ENCODE measurements around the gene SPDEF. TPM values are rescaled to one million over a fixed set of nuclear protein-coding genes. Genes with fewer than 3 reads are reported as not detected.

The SPDEF gene
- total RNA-seq, 1 donor from 2014 or later: 0.11 TPM

GRCh38 chr6:34573567-34574183, 17.5 kb upstream of the SPDEF start:
- DNase-seq (no peak), ATAC-seq (ENCODE audit: low read depth) (no peak)
- Mint-ChIP-seq H3K27ac (no peak overlapping the region), H3K27me3 (no peaks in the 10 kb centered on the region), H3K9me3 (no peaks in the 10 kb centered on the region), H3K4me1 (no peaks in the 10 kb centered on the region), H3K36me3 (ENCODE audit: low read depth) (no peaks in the 10 kb centered on the region), H3K4me3 (no peak overlapping the region)
- no peak for TF ChIP-seq CTCF (IDR thresholded peaks at IDR 0.05)
- POLR2A ChIA-PET: interaction anchor here (0.6 kb wide), 1 partner anchor 146 kb away, joined by 5 read pairs; no protein-coding TSS in a partner anchor
- intact Hi-C loops (cut with micrococcal nuclease): no loop called here
- CTCF ChIA-PET: no interaction called here

GRCh38 chr6:34572585-34572984, 16.5 kb upstream of the SPDEF start:
- Mint-ChIP-seq H3K27ac (no peak overlapping the region), H3K4me1 (no peaks in the 10 kb centered on the region), H3K36me3 (ENCODE audit: low read depth) (no peaks in the 10 kb centered on the region), H3K9me3 (no peaks in the 10 kb centered on the region), H3K4me3 (no peak overlapping the region), H3K27me3 (no peaks in the 10 kb centered on the region)
- TF ChIP-seq CTCF (IDR thresholded peaks at IDR 0.05): no peak
- POLR2A ChIA-PET: interaction anchor here (0.6 kb wide), 1 partner anchor 145 kb away, joined by 5 read pairs; no protein-coding TSS in a partner anchor
- CTCF ChIA-PET: no interaction called here
- intact Hi-C loops (cut with micrococcal nuclease): no loop called here
- DNase-seq: no peak
- ATAC-seq (ENCODE audit: low read depth): no peak

GRCh38 chr6:34572021-34572420, 15.9 kb upstream of the SPDEF start:
- Mint-ChIP-seq H3K4me1 (no peaks in the 10 kb centered on the region), H3K27ac (no peak overlapping the region), H3K9me3 (no peaks in the 10 kb centered on the region), H3K4me3 (no peak overlapping the region), H3K27me3 (no peaks in the 10 kb centered on the region), H3K36me3 (ENCODE audit: low read depth) (no peaks in the 10 kb centered on the region)
- POLR2A ChIA-PET: no interaction called here
- CTCF ChIA-PET: no interaction called here
- intact Hi-C loops (cut with micrococcal nuclease): no loop called here
- DNase-seq: no peak
- ATAC-seq (ENCODE audit: low read depth): no peak
- TF ChIP-seq CTCF (IDR thresholded peaks at IDR 0.05): no peak

GRCh38 chr6:34571388-34571787, 15.3 kb upstream of the SPDEF start:
- Mint-ChIP-seq H3K4me1 (no peaks in the 10 kb centered on the region), H3K27ac (no peak overlapping the region), H3K9me3 (no peaks in the 10 kb centered on the region), H3K27me3 (no peaks in the 10 kb centered on the region), H3K36me3 (ENCODE audit: low read depth) (no peaks in the 10 kb centered on the region), H3K4me3 (no peak overlapping the region)
- ChIA-PET POLR2A (no interaction called here), CTCF (no interaction called here)
- no peak for ATAC-seq (ENCODE audit: low read depth)
- no peak for DNase-seq
- intact Hi-C loops (cut with micrococcal nuclease): no loop called here
- TF ChIP-seq CTCF (IDR thresholded peaks at IDR 0.05): no peak

- intact Hi-C loops (cut with micrococcal nuclease): no loop called here
- Mint-ChIP-seq H3K4me1 (no peaks in the 10 kb centered on the region), H3K4me3 (no peak overlapping the region), H3K27ac (no peak overlapping the region), H3K9me3 (no peaks in the 10 kb centered on the region), H3K27me3 (no peaks in the 10 kb centered on the region), H3K36me3 (ENCODE audit: low read depth) (no peaks in the 10 kb centered on the region)
- no peak for TF ChIP-seq CTCF (IDR thresholded peaks at IDR 0.05)
- DNase-seq (no peak), ATAC-seq (ENCODE audit: low read depth) (no peak)
- ChIA-PET POLR2A (interaction anchor here (0.7 kb wide), 1 partner anchor 206 kb away, joined by 3 read pairs; no protein-coding TSS in a partner anchor), CTCF (no interaction called here)
Observed at GRCh38 chr6:34570066-34570833, 14.1 kb upstream of the SPDEF start.

All from activated B cell treated with CpG ODN at 0.5 μM for 24 hours (primary cell).